ENCODE data around the gene PELI1.
"Not testable (repeated sequence)": the region's sequence is repeated elsewhere in the genome, so short reads cannot be mapped to it uniquely, and the experiment has no call there.

PELI1 gene

GRCh38 chr2:64081046-64081445, 63.2 kb downstream of the PELI1 start:
- no peaks in the 10 kb centered on the region for H3K9me2 ChIP-seq (replicated peaks; ENCODE audit: control insufficient read depth, low read length)
- no peaks in the 10 kb centered on the region for H4K20me1 ChIP-seq (ENCODE audit: control insufficient read depth, insufficient read depth, low read depth, low read length)
- H3F3A ChIP-seq (ENCODE audit: control insufficient read depth, insufficient read depth): peaks cover 6% of the 10 kb centered on the region
- H3K79me2 ChIP-seq (ENCODE audit: control insufficient read depth, low read length): peaks cover 51% of the 10 kb centered on the region
- no peak overlapping the region for H3K4me3 ChIP-seq (ENCODE audit: low read length)
- no peak for TF ChIP-seq EZH2phosphoT487 (IDR thresholded peaks at IDR 0.05; ENCODE audit: borderline replicate concordance, low read length)
- TF ChIP-seq CTCF (IDR thresholded peaks at IDR 0.05; ENCODE audit: low read depth, low read length, poor library complexity, severe bottlenecking): no peak
- peaks cover 37% of the 10 kb centered on the region for H3K36me3 ChIP-seq (ENCODE audit: control insufficient read depth, low read length)
- no peak overlapping the region for H3K4me2 ChIP-seq (ENCODE audit: low read length)
- H3K9me3 ChIP-seq (ENCODE audit: control insufficient read depth, insufficient read depth, low read length): no peaks in the 10 kb centered on the region
- peaks cover 49% of the 10 kb centered on the region for H3K4me1 ChIP-seq (ENCODE audit: control insufficient read depth, low read length)
- H3K27me3 ChIP-seq (ENCODE audit: control insufficient read depth, low read length): no peaks in the 10 kb centered on the region
- H3K27ac ChIP-seq (ENCODE audit: low read depth, low read length): no peak overlapping the region

- Histone ChIP-seq H3K9me2 (replicated peaks; ENCODE audit: control insufficient read depth, low read length) (no peaks in the 10 kb centered on the region), H3K27me3 (ENCODE audit: control insufficient read depth, low read length) (no peaks in the 10 kb centered on the region), H4K20me1 (ENCODE audit: control insufficient read depth, insufficient read depth, low read depth, low read length) (no peaks in the 10 kb centered on the region), H3K4me3 (ENCODE audit: low read length) (no peak overlapping the region), H3K4me1 (ENCODE audit: control insufficient read depth, low read length) (peaks cover 40% of the 10 kb centered on the region), H3K27ac (ENCODE audit: low read depth, low read length) (no peak overlapping the region), H3K4me2 (ENCODE audit: low read length) (no peak overlapping the region), H3F3A (ENCODE audit: control insufficient read depth, insufficient read depth) (no peaks in the 10 kb centered on the region), H3K9me3 (ENCODE audit: control insufficient read depth, insufficient read depth, low read length) (no peaks in the 10 kb centered on the region), H3K79me2 (ENCODE audit: control insufficient read depth, low read length) (peaks cover 42% of the 10 kb centered on the region), H3K36me3 (ENCODE audit: control insufficient read depth, low read length) (peaks cover 30% of the 10 kb centered on the region)
- TF ChIP-seq EZH2phosphoT487 (IDR thresholded peaks at IDR 0.05; ENCODE audit: borderline replicate concordance, low read length): no peak
- no peak for TF ChIP-seq CTCF (IDR thresholded peaks at IDR 0.05; ENCODE audit: low read depth, low read length, poor library complexity, severe bottlenecking)
Observed at GRCh38 chr2:64080179-64080578, 64.0 kb downstream of the PELI1 start.

GRCh38 chr2:64079688-64080087, 64.5 kb downstream of the PELI1 start:
- Histone ChIP-seq H3K36me3 (ENCODE audit: control insufficient read depth, low read length) (peaks cover 26% of the 10 kb centered on the region), H3K4me1 (ENCODE audit: control insufficient read depth, low read length) (peaks cover 35% of the 10 kb centered on the region), H3K79me2 (ENCODE audit: control insufficient read depth, low read length) (peaks cover 37% of the 10 kb centered on the region)
- H3K9me2 ChIP-seq (replicated peaks; ENCODE audit: control insufficient read depth, low read length); H4K20me1 ChIP-seq (ENCODE audit: control insufficient read depth, insufficient read depth, low read depth, low read length); H3K4me2 ChIP-seq (ENCODE audit: low read length); H3K27me3 ChIP-seq (ENCODE audit: control insufficient read depth, low read length); H3K9me3 ChIP-seq (ENCODE audit: control insufficient read depth, insufficient read depth, low read length); H3F3A ChIP-seq (ENCODE audit: control insufficient read depth, insufficient read depth); H3K27ac ChIP-seq (ENCODE audit: low read depth, low read length); H3K4me3 ChIP-seq (ENCODE audit: low read length): not testable (repeated sequence)

GRCh38 chr2:64076828-64077227, 67.4 kb downstream of the PELI1 start:
- H3K4me3 ChIP-seq (ENCODE audit: low read length); H4K20me1 ChIP-seq (ENCODE audit: control insufficient read depth, insufficient read depth, low read depth, low read length); H3K9me3 ChIP-seq (ENCODE audit: control insufficient read depth, insufficient read depth, low read length); H3K27ac ChIP-seq (ENCODE audit: low read depth, low read length); H3K9me2 ChIP-seq (replicated peaks; ENCODE audit: control insufficient read depth, low read length); H3K79me2 ChIP-seq (ENCODE audit: control insufficient read depth, low read length); H3K4me2 ChIP-seq (ENCODE audit: low read length); H3K27me3 ChIP-seq (ENCODE audit: control insufficient read depth, low read length); H3F3A ChIP-seq (ENCODE audit: control insufficient read depth, insufficient read depth): not testable (repeated sequence)
- Histone ChIP-seq H3K4me1 (ENCODE audit: control insufficient read depth, low read length) (peaks cover 26% of the 10 kb centered on the region), H3K36me3 (ENCODE audit: control insufficient read depth, low read length) (peaks cover 29% of the 10 kb centered on the region)

- H3F3A ChIP-seq (ENCODE audit: control insufficient read depth, insufficient read depth); H3K27me3 ChIP-seq (ENCODE audit: control insufficient read depth, low read length); H3K4me2 ChIP-seq (ENCODE audit: low read length); H3K27ac ChIP-seq (ENCODE audit: low read depth, low read length); H3K79me2 ChIP-seq (ENCODE audit: control insufficient read depth, low read length); H3K9me3 ChIP-seq (ENCODE audit: control insufficient read depth, insufficient read depth, low read length); H3K4me3 ChIP-seq (ENCODE audit: low read length); H3K9me2 ChIP-seq (replicated peaks; ENCODE audit: control insufficient read depth, low read length); H4K20me1 ChIP-seq (ENCODE audit: control insufficient read depth, insufficient read depth, low read depth, low read length): not testable (repeated sequence)
- Histone ChIP-seq H3K36me3 (ENCODE audit: control insufficient read depth, low read length) (peaks cover 31% of the 10 kb centered on the region), H3K4me1 (ENCODE audit: control insufficient read depth, low read length) (peaks cover 24% of the 10 kb centered on the region)
Observed at GRCh38 chr2:64074616-64075015, 69.6 kb downstream of the PELI1 start.

Data from DOHH2 (cell line).